Measurements from ENCODE around the gene COQ7. TPM values are rescaled to one million over a fixed set of nuclear protein-coding genes. Genes with fewer than 3 reads are reported as not detected.

The COQ7 gene
- total RNA-seq, 1 experiment from 2014 or later = 26.6 TPM

GRCh38 chr16:19068237-19068815, 912 bp downstream of the COQ7 start:
- ChIA-PET CTCF (interaction anchor here (1.0 to 1.1 kb wide), 2 partner anchors 85 to 111 kb away, joined by 3 to 9 read pairs; partner anchors contain the start of gene TMC7), RAD21 (ENCODE audit: low non-redundant PET in 1 of 2, low total read pairs in 2 of 2, uncharacterized antibody in 2 of 2, unreplicated experiment in 2 of 2) (no interaction called here), POLR2A (interaction anchor here (2.6 kb wide), 1 partner anchor 267 kb away, joined by 11 read pairs; the partner anchor contains the start of gene ARL6IP1)
- H3K27me3 ChIP-seq (ENCODE audit: insufficient read depth, low read length) = no peaks in the 10 kb centered on the region
- H3K4me1 ChIP-seq (ENCODE audit: control insufficient read depth in 1 of 2, insufficient read depth in 2 of 2, low read length in 2 of 2) = peaks cover 0 to 12% of the 10 kb centered on the region in 2 experiments; a peak in 3 of 4 replicates
- intact Hi-C loops (cut with micrococcal nuclease) = loop anchor here (5.0 kb wide), 1 partner anchor 71 kb away; no protein-coding TSS in a partner anchor
- peak overlapping the region; percentile 63 to 85 for H3K4me3 ChIP-seq (replicated peaks in 1 of 2; ENCODE audit: low read depth in 1 of 2, low read length in 2 of 2)
- DNase-seq (ENCODE audit: low read depth, low spot score) (no peak), ATAC-seq (no peak)
- peak overlapping the region; percentile 89 for H3K9ac ChIP-seq (ENCODE audit: low read length)
- H3K9me3 ChIP-seq (ENCODE audit: control insufficient read depth in 1 of 2, insufficient read depth in 1 of 2, low read depth in 1 of 2, low read length in 2 of 2) = no peaks in the 10 kb centered on the region
- no TSS peak for BruUV-seq (replicated peaks)
- H2AFZ ChIP-seq (ENCODE audit: low read depth, low read length, poor library complexity, severe bottlenecking) = no peak overlapping the region
- no peaks in the 10 kb centered on the region for H3K9me2 ChIP-seq (ENCODE audit: insufficient read depth)
- TF ChIP-seq RAD21 (IDR thresholded peaks at IDR 0.05; ENCODE audit: low read depth) (no peak), ZBTB33 (IDR thresholded peaks at IDR 0.05; ENCODE audit: extremely low read depth, insufficient replicate concordance, low read length) (no peak), POLR2AphosphoS5 (IDR thresholded peaks at IDR 0.05; ENCODE audit: low read depth, low read length) (no peak), CEBPB (IDR thresholded peaks at IDR 0.05; ENCODE audit: low read depth) (no peak), JUND (IDR thresholded peaks at IDR 0.05) (no peak), MAX (IDR thresholded peaks at IDR 0.05) (no peak), TCF7L2 (IDR thresholded peaks at IDR 0.05; ENCODE audit: borderline replicate concordance, extremely low read depth, insufficient read depth, insufficient read length) (no peak)
- H3K79me2 ChIP-seq (ENCODE audit: insufficient read depth, low read length) = peaks cover 5% of the 10 kb centered on the region; the same call in 1 of the 2 replicates
- H3K27ac ChIP-seq (ENCODE audit: low read depth, low read length) = peak overlapping the region; percentile 98; the same call in 1 of the 2 replicates
- no peaks in the 10 kb centered on the region for H4K20me1 ChIP-seq (ENCODE audit: insufficient read depth)
- H3K36me3 ChIP-seq (ENCODE audit: control insufficient read depth in 1 of 2, insufficient read depth in 2 of 2, low read length in 2 of 2) = no peaks in the 10 kb centered on the region
- peak overlapping the region; percentile 77 for H3K4me2 ChIP-seq (ENCODE audit: low read length)
